Bronchial epithelial cell (primary cell): ENCODE results near the gene FOXRED2. TPM values are rescaled to one million over a fixed set of nuclear protein-coding genes. Genes with fewer than 3 reads are reported as not detected.

Experiments
- DNase-seq: peaks from one replicate; pipeline ENCODE4 v3.0.0-alpha.2; 2010; ENCODE audit warnings: low read depth
- FAIRE-seq: peaks from 2 replicates; lab custom pipeline; 2011; peaks lifted over from hg19 to GRCh38; lab: Jason Lieb, UNC
- H3K27me3 ChIP-seq: 2 replicates; pipeline ENCODE4 v1.5.1; 2011; ENCODE audit warnings: low read length; ENCODE audit not compliant: control insufficient read depth, insufficient read depth
- H3K36me3 ChIP-seq: 2 replicates; pipeline ENCODE4 v1.5.1; 2011; ENCODE audit warnings: low read length; ENCODE audit not compliant: control insufficient read depth, insufficient read depth
- H3K4me3 ChIP-seq: 2 replicates; pipeline ENCODE4 v1.5.1; 2011; ENCODE audit warnings: mild to moderate bottlenecking, low read depth, low read length, control low read depth
- total RNA-seq: library from RNA; depleted of rRNA; stranded (reverse); fragments of >200 nt; gene quantifications from 2 replicates; pipeline ENCODE4 v1.2.1, GENCODE V29; 2014
- TF ChIP-seq, protein P1 (sequence below): IDR thresholded peaks from 2 replicates; pipeline ENCODE4 v1.5.1; 2011; ENCODE audit warnings: mild to moderate bottlenecking, moderate library complexity, low read length, control low read depth, inconsistent platforms; ENCODE audit not compliant: insufficient read depth, severe bottlenecking

Gene FOXRED2
- total RNA-seq, 1 donor from 2014 or later, result 1.6 TPM

DNA sequence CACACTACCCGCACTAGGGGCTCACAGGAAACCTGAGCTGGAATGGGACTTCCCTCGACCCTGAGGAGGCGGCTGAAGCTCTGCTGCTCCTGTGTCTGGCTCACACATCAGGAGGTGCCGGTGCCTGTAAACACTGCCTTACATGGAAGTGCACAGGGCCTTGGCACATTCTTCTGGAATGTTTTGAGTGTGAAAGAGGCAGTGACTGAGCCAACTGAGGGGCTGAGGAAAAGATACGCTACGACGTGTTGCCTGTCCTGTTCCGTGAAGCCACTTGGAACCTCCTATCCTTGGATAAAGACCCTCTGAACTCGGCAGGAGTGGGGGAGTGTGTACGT, 35.9 kb downstream of the FOXRED2 start:
- FAIRE-seq, result no peak
- H3K4me3 ChIP-seq, result no peak overlapping the region
- DNase-seq, result no peak
- H3K36me3 ChIP-seq, result peaks cover 15% of the 10 kb centered on the region
- no peaks in the 10 kb centered on the region for H3K27me3 ChIP-seq
- TF ChIP-seq, protein P1, sequence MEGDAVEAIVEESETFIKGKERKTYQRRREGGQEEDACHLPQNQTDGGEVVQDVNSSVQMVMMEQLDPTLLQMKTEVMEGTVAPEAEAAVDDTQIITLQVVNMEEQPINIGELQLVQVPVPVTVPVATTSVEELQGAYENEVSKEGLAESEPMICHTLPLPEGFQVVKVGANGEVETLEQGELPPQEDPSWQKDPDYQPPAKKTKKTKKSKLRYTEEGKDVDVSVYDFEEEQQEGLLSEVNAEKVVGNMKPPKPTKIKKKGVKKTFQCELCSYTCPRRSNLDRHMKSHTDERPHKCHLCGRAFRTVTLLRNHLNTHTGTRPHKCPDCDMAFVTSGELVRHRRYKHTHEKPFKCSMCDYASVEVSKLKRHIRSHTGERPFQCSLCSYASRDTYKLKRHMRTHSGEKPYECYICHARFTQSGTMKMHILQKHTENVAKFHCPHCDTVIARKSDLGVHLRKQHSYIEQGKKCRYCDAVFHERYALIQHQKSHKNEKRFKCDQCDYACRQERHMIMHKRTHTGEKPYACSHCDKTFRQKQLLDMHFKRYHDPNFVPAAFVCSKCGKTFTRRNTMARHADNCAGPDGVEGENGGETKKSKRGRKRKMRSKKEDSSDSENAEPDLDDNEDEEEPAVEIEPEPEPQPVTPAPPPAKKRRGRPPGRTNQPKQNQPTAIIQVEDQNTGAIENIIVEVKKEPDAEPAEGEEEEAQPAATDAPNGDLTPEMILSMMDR, result no peak

DNA sequence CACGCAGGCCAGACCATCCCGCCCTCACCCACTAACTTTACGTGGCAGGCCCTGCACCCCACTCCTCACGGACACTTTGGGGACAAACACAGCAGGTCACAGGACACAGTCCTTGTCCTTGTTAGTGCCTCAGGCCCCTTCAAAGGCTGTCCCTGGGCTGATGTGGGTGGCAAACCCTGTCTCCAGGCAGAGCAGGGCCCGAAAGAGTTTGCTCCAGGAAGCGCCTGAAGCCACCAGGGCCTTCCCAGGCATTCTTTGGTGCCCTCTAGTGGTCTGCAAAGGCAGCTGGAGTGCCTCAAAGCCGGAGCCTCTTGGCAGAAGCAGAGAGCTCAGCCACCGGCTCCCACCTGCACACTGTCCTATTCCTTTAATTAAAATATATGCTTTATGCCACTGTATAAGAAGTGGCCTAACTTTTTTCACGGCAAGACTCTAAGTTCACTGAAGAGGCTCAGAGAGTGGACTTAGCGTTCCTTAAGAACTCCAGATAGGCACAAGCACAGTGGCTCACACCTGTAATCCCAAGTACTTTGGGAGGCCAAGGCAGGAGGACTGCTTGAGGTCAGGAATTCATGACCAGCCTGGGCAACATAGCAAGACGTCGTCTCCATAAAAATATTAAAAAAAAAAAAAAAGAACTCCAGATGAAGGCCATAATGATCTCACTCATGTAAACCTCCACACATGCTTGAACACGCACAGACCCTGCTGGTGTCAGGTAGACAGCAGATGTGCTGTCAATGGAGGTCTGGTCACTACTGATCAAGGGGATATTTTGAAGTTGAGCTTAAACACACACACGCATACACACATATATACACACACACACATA, 36.5 kb downstream of the FOXRED2 start:
- no peak overlapping the region for H3K4me3 ChIP-seq
- TF ChIP-seq, protein P1, result peak; percentile 98
- FAIRE-seq (peak; percentile 28), DNase-seq (peak; percentile 94)
- H3K36me3 ChIP-seq, result peaks cover 9% of the 10 kb centered on the region
- no peaks in the 10 kb centered on the region for H3K27me3 ChIP-seq

DNA sequence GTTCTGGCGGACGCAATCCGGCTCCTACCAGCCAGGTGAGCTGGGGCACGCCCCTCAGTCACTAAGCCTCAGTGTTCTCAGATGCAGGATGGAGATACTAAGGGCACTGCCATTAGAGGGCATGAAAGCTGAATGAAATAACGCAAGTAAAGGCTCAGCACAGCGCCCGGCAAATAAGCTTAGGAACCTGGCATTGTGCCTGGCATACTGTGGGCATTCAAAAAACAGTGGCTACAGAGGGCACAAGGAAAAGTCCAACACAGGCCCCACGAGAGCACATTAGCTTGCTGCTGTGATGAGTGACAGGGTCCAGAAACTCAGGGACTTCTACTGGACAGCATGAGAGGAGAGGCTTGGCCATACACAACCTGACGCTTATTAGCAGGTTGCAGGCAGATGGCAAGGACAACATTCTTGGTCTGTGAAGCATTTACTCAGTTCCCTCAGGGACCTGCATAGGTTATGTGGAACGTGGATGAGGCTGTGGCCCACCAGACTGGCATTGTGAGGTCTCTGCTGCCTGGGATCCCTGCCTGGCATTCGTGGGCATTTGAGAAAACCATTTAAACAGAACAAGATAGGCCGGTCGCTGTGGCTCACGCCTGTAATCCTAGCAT, 37.6 kb downstream of the FOXRED2 start:
- peaks cover 5% of the 10 kb centered on the region for H3K36me3 ChIP-seq
- FAIRE-seq, result peak; percentile 52

DNA sequence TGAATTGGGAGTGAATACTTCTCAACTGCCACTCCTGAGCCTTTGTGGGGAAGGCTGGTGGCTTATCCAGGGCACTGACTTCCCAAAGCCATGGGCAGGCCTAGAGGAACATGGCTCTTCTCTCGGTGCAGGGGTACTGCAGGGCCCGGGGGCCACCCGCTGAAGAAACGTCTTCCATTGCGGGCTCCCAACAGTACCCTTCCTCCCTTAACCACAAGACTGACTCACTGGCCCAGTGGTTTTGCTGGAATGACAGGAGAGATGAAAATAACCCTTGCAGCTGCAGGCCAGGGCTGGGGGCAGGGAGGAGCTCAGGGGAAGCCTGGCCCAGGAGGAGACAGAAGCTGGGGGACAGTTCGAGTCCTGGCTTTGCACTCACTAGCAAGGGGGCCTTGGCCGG, 38.9 kb downstream of the FOXRED2 start:
- no peak overlapping the region for H3K4me3 ChIP-seq
- H3K27me3 ChIP-seq, result no peaks in the 10 kb centered on the region
- peaks cover 3% of the 10 kb centered on the region for H3K36me3 ChIP-seq
- FAIRE-seq (no peak), DNase-seq (peak; percentile 86)
- TF ChIP-seq, protein P1, result no peak

More for the DNA sequence above, 37.6 kb downstream of the FOXRED2 start:
- DNase-seq, result no peak
- TF ChIP-seq, protein P1, result no peak
- Histone ChIP-seq H3K27me3 (no peaks in the 10 kb centered on the region), H3K4me3 (no peak overlapping the region)

DNA sequence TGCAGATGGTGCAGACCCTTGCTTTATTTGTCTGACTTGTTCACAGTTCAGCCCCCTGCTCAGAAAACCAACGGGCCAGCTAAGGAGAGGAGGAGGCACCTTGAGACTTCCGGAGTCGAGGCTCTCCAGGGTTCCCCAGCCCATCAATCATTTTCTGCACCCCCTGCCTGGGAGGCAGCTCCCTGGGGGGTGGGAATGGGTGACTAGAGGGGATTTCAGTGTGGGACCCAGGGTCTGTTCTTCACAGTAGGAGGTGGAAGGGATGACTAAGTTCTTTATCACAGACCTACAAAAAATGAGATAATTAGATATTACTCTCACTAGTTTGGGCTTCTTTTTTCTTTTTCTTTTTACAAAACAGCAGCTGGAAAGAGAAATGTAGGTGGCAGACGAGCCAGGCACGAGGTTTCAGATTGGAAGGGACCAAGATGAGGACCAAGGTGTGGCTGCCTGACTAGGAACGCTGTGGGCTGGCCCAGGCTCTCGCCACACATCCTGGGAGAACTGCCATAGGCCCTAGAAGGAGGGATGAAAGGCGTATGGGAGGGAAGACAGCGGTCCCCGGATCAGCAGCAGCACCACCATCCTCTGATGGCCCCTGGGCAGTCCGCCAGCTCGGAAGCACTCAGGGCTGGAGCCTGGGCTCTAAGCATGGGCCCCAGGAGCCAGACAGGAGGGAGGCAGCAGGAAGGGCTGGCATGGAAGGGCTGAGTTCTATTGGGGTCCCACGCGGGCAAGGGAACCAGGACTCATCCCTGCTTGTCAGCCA, 39.6 kb downstream of the FOXRED2 start:
- TF ChIP-seq, protein P1, result no peak
- H3K27me3 ChIP-seq, result no peaks in the 10 kb centered on the region
- peaks cover 2% of the 10 kb centered on the region for H3K36me3 ChIP-seq
- no peak overlapping the region for H3K4me3 ChIP-seq
- no peak for DNase-seq
- FAIRE-seq, result peak; percentile 28
